SK-N-SH (cell line): ENCODE results near the gene FTO. TPM values are rescaled to one million over a fixed set of nuclear protein-coding genes. Genes with fewer than 3 reads are reported as not detected.
A peak's percentile ranks its signal among the peaks of the same experiment; 100 is the strongest.

Source experiments
- CTCF ChIA-PET: fragments of 300-600, 350-600 bp; formaldehyde crosslinking; extraction: SDS; loops from one replicate; lab custom pipeline; 2021; lab: Yijun Ruan, JAX
- POLR2A ChIA-PET: fragments of 350-600 bp; sonication (Branson Sonifier 250); formaldehyde crosslinking; extraction: SDS; loops from one replicate; lab custom pipeline; 2020; ENCODE audit warnings: antibody characterized with exemption, inconsistent platforms; lab: Yijun Ruan, JAX
- DNase-seq: peaks from one replicate; pipeline ENCODE4 v3.0.0; 2012
- H2AFZ ChIP-seq: fragments of 200-600 bp; sonication (generic); 2 replicates; pipeline ENCODE4 v1.8.1; 2016; ENCODE audit warnings: antibody characterized with exemption, mild to moderate bottlenecking, low read depth
- H3F3A ChIP-seq: fragments of 200-600 bp; sonication (generic); replicated peaks from 2 replicates; pipeline ENCODE3; 2016; ENCODE audit warnings: antibody characterized with exemption, mild to moderate bottlenecking; ENCODE audit not compliant: insufficient read depth
- H3K27ac ChIP-seq, 2 experiments: fragments of 200-500 bp in 1 of 2; fragments of 200-600 bp in 1 of 2; sonication (Bioruptor generic) in 1 of 2; sonication (generic), shearing (Covaris generic) in 1 of 2; 2 replicates each; pipeline versions ENCODE4 v1.5.1 to v1.6.1; 2014 to 2016; ENCODE audit warnings: low read depth in 2 of 2, inconsistent platforms in 1 of 2, low read length in 1 of 2, mild to moderate bottlenecking in 1 of 2, mixed read lengths in 1 of 2
- H3K27me3 ChIP-seq: fragments of 200-600 bp; sonication (generic), shearing (Covaris generic); 2 replicates; pipeline ENCODE4 v1.6.1; 2016; ENCODE audit warnings: mixed run types; ENCODE audit not compliant: insufficient read depth
- H3K36me3 ChIP-seq, 2 experiments: fragments of 200-500 bp in 1 of 2; fragments of 200-600 bp in 1 of 2; sonication (Bioruptor generic) in 1 of 2; sonication (generic) in 1 of 2; replicated peaks in 1 of 2; 2 replicates each; pipeline versions ENCODE3 to v1.5.1; 2014 to 2016; ENCODE audit warnings: low read length in 1 of 2, mild to moderate bottlenecking in 1 of 2; ENCODE audit not compliant: insufficient read depth in 2 of 2, control insufficient read depth in 1 of 2
- H3K4me1 ChIP-seq, 2 experiments: fragments of 200-500 bp in 1 of 2; fragments of 200-600 bp in 1 of 2; sonication (Bioruptor generic) in 1 of 2; sonication (generic), shearing (Covaris generic) in 1 of 2; 2 replicates each; pipeline versions ENCODE4 v1.5.1 to v1.6.1; 2014 to 2016; ENCODE audit warnings: low read depth in 1 of 2, low read length in 1 of 2, mixed run types in 1 of 2; ENCODE audit not compliant: insufficient read depth in 2 of 2, control insufficient read depth in 1 of 2
- H3K4me2 ChIP-seq: fragments of 200-600 bp; sonication (generic), shearing (Covaris generic); 2 replicates; pipeline ENCODE4 v1.6.1; 2017; ENCODE audit warnings: mixed run types
- H3K4me3 ChIP-seq, 2 experiments: fragments of 200-500 bp in 1 of 2; fragments of 200-600 bp in 1 of 2; sonication (Bioruptor generic) in 1 of 2; sonication (generic), shearing (Covaris generic) in 1 of 2; 2 replicates each; pipeline versions ENCODE4 v1.5.1 to v1.8.1; 2014 to 2016; ENCODE audit warnings: low read depth in 2 of 2, inconsistent platforms in 1 of 2, low read length in 1 of 2, mild to moderate bottlenecking in 1 of 2, mixed read lengths in 1 of 2, moderate library complexity in 1 of 2
- H3K79me2 ChIP-seq: fragments of 200-600 bp; sonication (generic); 2 replicates; pipeline ENCODE4 v1.8.1; 2017; ENCODE audit warnings: mild to moderate bottlenecking; ENCODE audit not compliant: insufficient read depth
- H3K9ac ChIP-seq: fragments of 200-600 bp; sonication (generic); 2 replicates; pipeline ENCODE4 v1.6.1; 2017; ENCODE audit warnings: mixed run types
- H3K9me2 ChIP-seq: fragments of 200-600 bp; sonication (generic); 2 replicates; pipeline ENCODE4 v1.6.1; 2017; ENCODE audit warnings: mixed run types
- H3K9me3 ChIP-seq: fragments of 200-600 bp; sonication (generic); 2 replicates; pipeline ENCODE4 v1.6.1; 2017; ENCODE audit warnings: mixed run types, mild to moderate bottlenecking, moderate library complexity
- H4K20me1 ChIP-seq: fragments of 200-600 bp; sonication (generic); 2 replicates; pipeline ENCODE4 v1.6.1; 2017; ENCODE audit warnings: mild to moderate bottlenecking, mixed run types; ENCODE audit not compliant: insufficient read depth
- FOXJ3 ChIP-seq: sonication (generic); formaldehyde crosslinking; IDR thresholded peaks from 2 replicates; pipeline ENCODE4 v1.5.1; 2020; ENCODE audit warnings: mild to moderate bottlenecking, missing genetic modification reagents
- FOXM1 ChIP-seq: IDR thresholded peaks from 2 replicates; pipeline ENCODE4 v1.4.0; 2012; ENCODE audit warnings: low read depth, mild to moderate bottlenecking
- JUND ChIP-seq: IDR thresholded peaks from 2 replicates; pipeline ENCODE4 v1.4.0; 2012
- MEF2A ChIP-seq: IDR thresholded peaks from 2 replicates; pipeline ENCODE4 v1.4.0; 2012; ENCODE audit warnings: low read depth, borderline replicate concordance
- MXI1 ChIP-seq: IDR thresholded peaks from 2 replicates; pipeline ENCODE4 v1.6.1; 2012; ENCODE audit warnings: mild to moderate bottlenecking, low read depth, low read length, improper control_type of control experiment
- POLR2AphosphoS5 ChIP-seq: IDR thresholded peaks from 2 replicates; pipeline ENCODE4 v1.6.1; 2012; ENCODE audit warnings: low read depth, low read length
- RAD21 ChIP-seq: IDR thresholded peaks from 2 replicates; pipeline ENCODE4 v1.6.1; 2012; ENCODE audit warnings: mild to moderate bottlenecking, low read length
- SMC3 ChIP-seq: IDR thresholded peaks from 2 replicates; pipeline ENCODE4 v1.6.1; 2012; ENCODE audit warnings: low read depth, low read length, improper control_type of control experiment
- TAF1 ChIP-seq: IDR thresholded peaks from 2 replicates; pipeline ENCODE4 v1.6.1; 2012; ENCODE audit warnings: low read depth, mild to moderate bottlenecking, low read length, moderate library complexity, borderline replicate concordance
- WGBS: methylation state at CpG from one replicate; pipeline ENCODE4 v1.1.6; 2017; ENCODE audit warnings: low lambda C conversion rate; 5-methylcytosine and 5-hydroxymethylcytosine counted together
- polyA plus RNA-seq, 3 experiments: library from polyadenylated mRNA; depleted of rRNA; stranded (reverse); fragments of >200 nt; gene quantifications; 2 replicates each; pipeline ENCODE4 v1.2.3, GENCODE V29; 2012
- TF ChIP-seq, protein P1 (sequence below): fragments of 150-350 bp; IDR thresholded peaks from 2 replicates; pipeline ENCODE4 v1.6.1; 2016; ENCODE audit warnings: mild to moderate bottlenecking, low read depth, low read length
- TF ChIP-seq, protein P2 (sequence below): fragments of 150-350 bp; IDR thresholded peaks from 2 replicates; pipeline ENCODE4 v1.6.1; 2017; ENCODE audit warnings: antibody characterized with exemption, low read length, low read depth, borderline replicate concordance
- TF ChIP-seq, protein P3 (sequence below): IDR thresholded peaks from 2 replicates; pipeline ENCODE4 v1.4.0; 2012; ENCODE audit warnings: low read depth, borderline replicate concordance
- TF ChIP-seq, protein P4 (sequence below): IDR thresholded peaks from 2 replicates; pipeline ENCODE4; 2012

FTO gene
- polyA plus RNA-seq, 1 of the 3 experiments (the other 2 are of a cell fraction) = 41.2 TPM

GRCh38 chr16:54126907-54127306, 423.0 kb downstream of the FTO start (continued):
- TF ChIP-seq FOXM1 (no peak), JUND (no peak)

- POLR2A ChIA-PET = interaction anchor here (1.5 kb wide), 1 partner anchor 11 kb away, joined by 3 read pairs; no protein-coding TSS in a partner anchor
These were observed 424.8 kb downstream of the FTO start for GRCh38 chr16:54128629-54129234.

More at GRCh38 chr16:54128629-54129234, 424.8 kb downstream of the FTO start:
- Histone ChIP-seq H3F3A (no peaks in the 10 kb centered on the region), H2AFZ (peak overlapping the region; percentile 35; the same call in 1 of the 2 replicates), H3K9me3 (no peaks in the 10 kb centered on the region), H3K27ac (no peak overlapping the region), H3K4me1 (no peaks in the 10 kb centered on the region), H3K27me3 (no peaks in the 10 kb centered on the region), H3K9me2 (no peaks in the 10 kb centered on the region), H3K79me2 (no peaks in the 10 kb centered on the region), H3K36me3 (no peaks in the 10 kb centered on the region), H4K20me1 (no peaks in the 10 kb centered on the region), H3K9ac (no peak overlapping the region), H3K4me2 (no peak overlapping the region), H3K4me3 (no peak overlapping the region)
- WGBS = 77% methylated on average over 5 of the region's 5 CpGs
- DNase-seq = no peak
- TF ChIP-seq SMC3 (no peak), MXI1 (no peak), TAF1 (no peak), RAD21 (no peak), FOXM1 (no peak), MEF2A (no peak), FOXJ3 (CRISPR knock-in tag) (no peak), POLR2AphosphoS5 (no peak)
- TF ChIP-seq, protein P1, sequence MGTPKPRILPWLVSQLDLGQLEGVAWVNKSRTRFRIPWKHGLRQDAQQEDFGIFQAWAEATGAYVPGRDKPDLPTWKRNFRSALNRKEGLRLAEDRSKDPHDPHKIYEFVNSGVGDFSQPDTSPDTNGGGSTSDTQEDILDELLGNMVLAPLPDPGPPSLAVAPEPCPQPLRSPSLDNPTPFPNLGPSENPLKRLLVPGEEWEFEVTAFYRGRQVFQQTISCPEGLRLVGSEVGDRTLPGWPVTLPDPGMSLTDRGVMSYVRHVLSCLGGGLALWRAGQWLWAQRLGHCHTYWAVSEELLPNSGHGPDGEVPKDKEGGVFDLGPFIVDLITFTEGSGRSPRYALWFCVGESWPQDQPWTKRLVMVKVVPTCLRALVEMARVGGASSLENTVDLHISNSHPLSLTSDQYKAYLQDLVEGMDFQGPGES = no peak
- TF ChIP-seq, protein P2, sequence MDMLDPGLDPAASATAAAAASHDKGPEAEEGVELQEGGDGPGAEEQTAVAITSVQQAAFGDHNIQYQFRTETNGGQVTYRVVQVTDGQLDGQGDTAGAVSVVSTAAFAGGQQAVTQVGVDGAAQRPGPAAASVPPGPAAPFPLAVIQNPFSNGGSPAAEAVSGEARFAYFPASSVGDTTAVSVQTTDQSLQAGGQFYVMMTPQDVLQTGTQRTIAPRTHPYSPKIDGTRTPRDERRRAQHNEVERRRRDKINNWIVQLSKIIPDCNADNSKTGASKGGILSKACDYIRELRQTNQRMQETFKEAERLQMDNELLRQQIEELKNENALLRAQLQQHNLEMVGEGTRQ = no peak
- TF ChIP-seq, protein P3, sequence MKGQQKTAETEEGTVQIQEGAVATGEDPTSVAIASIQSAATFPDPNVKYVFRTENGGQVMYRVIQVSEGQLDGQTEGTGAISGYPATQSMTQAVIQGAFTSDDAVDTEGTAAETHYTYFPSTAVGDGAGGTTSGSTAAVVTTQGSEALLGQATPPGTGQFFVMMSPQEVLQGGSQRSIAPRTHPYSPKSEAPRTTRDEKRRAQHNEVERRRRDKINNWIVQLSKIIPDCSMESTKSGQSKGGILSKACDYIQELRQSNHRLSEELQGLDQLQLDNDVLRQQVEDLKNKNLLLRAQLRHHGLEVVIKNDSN = no peak
- TF ChIP-seq, protein P4, sequence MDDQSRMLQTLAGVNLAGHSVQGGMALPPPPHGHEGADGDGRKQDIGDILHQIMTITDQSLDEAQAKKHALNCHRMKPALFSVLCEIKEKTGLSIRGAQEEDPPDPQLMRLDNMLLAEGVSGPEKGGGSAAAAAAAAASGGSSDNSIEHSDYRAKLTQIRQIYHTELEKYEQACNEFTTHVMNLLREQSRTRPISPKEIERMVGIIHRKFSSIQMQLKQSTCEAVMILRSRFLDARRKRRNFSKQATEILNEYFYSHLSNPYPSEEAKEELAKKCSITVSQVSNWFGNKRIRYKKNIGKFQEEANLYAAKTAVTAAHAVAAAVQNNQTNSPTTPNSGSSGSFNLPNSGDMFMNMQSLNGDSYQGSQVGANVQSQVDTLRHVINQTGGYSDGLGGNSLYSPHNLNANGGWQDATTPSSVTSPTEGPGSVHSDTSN = no peak
- CTCF ChIA-PET = interaction anchor here (1.7 kb wide), 1 partner anchor 9 kb away, joined by 3 read pairs; no protein-coding TSS in a partner anchor
